Measurements from ENCODE around the gene MEI4.
"Not testable (repeated sequence)": the region's sequence is repeated elsewhere in the genome, so short reads cannot be mapped to it uniquely, and the experiment has no call there.

Gene MEI4

DNA sequence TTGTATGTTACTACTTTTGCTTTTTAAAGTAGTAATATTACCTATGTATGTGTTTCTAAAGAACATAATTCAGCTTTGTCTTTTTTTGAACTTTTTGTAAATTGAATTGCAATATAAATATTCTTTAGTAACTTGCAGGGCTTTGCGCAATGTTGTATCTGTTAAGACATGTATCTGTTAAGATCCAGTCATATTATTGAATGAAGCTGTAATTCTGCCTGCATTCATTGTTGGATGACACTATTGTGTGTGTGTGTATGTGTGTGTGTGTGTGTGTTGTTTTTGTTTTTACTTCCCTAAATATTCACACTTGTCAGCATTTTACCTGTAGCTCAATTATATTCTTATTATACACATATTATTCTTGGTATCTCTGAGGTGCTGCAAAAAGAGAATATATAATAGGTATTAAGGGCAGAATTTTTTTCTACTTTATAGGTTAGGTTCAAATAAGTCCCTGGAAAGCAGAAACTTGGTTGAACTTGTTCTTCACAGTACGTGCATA is 164.0 kb downstream of the MEI4 start:
- no peak for ATAC-seq

GRCh38 chr6:77822265-77822664 is 169.4 kb downstream of the MEI4 start:
- DNase-seq (no peak), ATAC-seq (no peak)

More for the DNA sequence above, 164.0 kb downstream of the MEI4 start:
- no peak for DNase-seq

DNA sequence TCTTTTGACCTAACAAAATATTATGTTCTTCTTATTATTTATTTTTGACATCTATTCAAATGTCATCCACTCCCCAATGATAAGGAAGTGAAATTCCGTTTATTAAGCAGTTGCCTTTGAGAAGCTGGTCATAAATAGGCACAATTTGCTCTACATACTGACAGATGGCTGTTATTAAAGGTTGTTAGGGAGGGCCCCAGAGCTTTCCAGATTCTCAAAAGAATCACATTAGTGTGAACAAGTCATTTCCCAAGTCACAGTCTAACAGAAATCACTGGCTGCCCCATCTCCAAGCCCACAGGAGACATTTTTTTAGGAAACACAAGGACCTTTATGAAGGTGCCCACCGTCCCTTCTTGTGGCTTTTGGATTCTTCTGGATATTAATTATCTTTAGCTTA is 172.4 kb downstream of the MEI4 start:
- ATAC-seq (no peak), DNase-seq (no peak)

- ATAC-seq (no peak), DNase-seq (no peak)
These were observed 176.9 kb downstream of the MEI4 start for GRCh38 chr6:77829736-77830135.

DNA sequence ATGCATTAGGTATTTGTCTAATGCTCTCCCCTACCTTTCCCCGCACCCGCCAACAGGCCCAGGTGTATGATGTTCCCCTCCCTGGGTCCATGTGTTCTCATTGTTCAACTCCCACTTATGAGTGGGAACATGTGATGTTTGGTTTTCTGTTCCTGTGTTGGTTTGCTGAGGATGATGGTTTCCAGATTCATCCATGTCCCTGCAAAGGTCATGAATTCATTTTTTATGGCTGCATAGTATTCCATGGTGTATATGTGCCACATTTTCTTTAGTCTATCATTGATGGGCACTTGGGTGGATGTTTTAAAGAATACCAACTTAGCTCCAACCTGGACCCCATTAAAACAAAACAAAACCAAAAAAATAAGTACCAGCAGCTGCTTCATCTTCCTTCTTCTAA is 180.9 kb downstream of the MEI4 start:
- not testable (repeated sequence) for ATAC-seq, DNase-seq

GRCh38 chr6:77834591-77834996 is 181.8 kb downstream of the MEI4 start:
- no peak for DNase-seq
- ATAC-seq: no peak

- no peak for ATAC-seq
- DNase-seq: no peak
These were observed 184.4 kb downstream of the MEI4 start for GRCh38 chr6:77837034-77837784.

DNA sequence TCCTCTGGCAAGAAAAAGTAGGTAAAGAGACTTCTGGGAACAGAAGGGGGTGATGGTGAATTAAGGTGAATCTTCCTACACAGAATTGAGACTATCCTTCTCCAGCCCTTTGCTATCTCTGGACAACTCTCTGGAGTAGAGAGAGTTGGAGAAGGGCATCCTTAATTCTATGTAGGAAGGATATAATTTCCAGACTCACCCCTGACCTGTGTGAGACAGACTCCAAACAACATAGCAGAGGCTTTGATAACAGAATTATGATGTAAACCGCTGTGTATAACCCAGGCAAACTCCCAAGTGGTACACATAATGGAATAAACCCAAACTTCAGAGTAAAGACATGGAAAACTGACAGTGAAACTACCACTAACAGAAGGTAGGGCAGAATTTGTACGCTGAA is 186.5 kb downstream of the MEI4 start:
- DNase-seq (no peak), ATAC-seq (no peak)

- DNase-seq (no peak), ATAC-seq (no peak)
These were observed 192.0 kb downstream of the MEI4 start for GRCh38 chr6:77844822-77845221.

GRCh38 chr6:77853401-77853800 is 200.6 kb downstream of the MEI4 start:
- ATAC-seq (no peak), DNase-seq (no peak)

DNA sequence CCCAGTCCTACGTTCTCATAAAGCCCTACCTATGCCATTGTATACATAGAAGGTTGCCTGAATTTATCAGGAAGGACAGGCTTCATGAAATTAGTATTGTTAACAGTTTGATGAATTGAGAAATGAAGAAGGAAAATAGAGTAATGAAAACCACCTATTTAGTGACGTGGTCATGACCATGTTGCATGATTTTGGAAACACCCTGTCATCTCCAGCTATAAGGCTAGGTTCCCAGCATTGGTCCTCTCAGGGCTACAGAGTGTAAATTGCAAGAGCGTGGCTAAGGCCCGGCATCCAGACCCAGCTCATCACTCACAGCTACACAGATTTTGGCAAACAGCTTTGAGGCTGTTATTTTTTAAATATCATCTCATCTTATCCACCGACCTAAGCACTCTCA is 203.6 kb downstream of the MEI4 start:
- ATAC-seq (no peak), DNase-seq (no peak)

- DNase-seq: no peak
- no peak for ATAC-seq
These were observed 204.6 kb downstream of the MEI4 start for GRCh38 chr6:77857421-77857820.

DNA sequence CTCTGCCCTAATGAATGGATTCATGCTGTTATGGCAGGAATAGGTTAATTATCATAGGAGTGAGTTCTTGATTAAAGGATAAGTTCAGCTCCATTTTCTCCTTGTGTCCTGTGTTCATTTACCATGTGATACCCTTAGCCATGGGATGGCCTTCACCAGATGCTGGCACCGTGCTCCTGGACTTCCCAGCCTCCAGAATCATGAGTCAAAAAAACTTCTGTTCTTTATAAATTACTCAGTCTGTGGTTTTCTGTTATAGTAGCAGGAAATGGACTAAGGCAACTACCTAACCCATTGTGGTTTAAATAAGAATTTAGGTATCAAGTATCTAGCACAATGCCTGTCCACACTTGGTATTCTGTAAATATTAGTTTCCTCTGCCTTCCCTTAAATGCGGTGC is 223.5 kb downstream of the MEI4 start:
- no peak for DNase-seq
- no peak for ATAC-seq

GRCh38 chr6:77879527-77879926 is 226.7 kb downstream of the MEI4 start:
- ATAC-seq (no peak), DNase-seq (no peak)

GRCh38 chr6:77880501-77880900 is 227.7 kb downstream of the MEI4 start:
- DNase-seq (no peak), ATAC-seq (no peak)

DNA sequence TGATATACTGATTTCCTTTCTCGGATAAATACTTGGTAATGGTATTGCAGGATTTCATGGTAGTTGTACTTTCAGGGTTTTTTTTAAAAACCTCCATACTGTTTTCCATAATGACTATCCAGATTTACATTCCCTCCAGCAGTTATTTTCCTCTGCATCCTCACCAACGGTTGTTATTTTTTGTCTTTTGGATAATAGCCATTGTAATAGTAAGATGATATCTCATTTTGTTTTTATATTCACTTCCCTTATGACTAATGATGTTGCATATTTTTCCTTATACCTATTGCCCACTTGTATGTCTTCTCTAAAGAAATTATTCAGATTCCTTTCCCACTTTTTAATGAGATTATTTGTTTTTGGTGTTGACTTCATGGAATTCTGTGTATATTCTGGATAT is 231.0 kb downstream of the MEI4 start:
- ATAC-seq (no peak), DNase-seq (no peak)

GRCh38 chr6:77893391-77893790 is 240.6 kb downstream of the MEI4 start:
- ATAC-seq: no peak
- DNase-seq: no peak

GRCh38 chr6:77906070-77906469 is 253.2 kb downstream of the MEI4 start:
- DNase-seq: no peak
- ATAC-seq: no peak

- DNase-seq (no peak), ATAC-seq (no peak)
These were observed 258.0 kb downstream of the MEI4 start for GRCh38 chr6:77910826-77911225.

DNA sequence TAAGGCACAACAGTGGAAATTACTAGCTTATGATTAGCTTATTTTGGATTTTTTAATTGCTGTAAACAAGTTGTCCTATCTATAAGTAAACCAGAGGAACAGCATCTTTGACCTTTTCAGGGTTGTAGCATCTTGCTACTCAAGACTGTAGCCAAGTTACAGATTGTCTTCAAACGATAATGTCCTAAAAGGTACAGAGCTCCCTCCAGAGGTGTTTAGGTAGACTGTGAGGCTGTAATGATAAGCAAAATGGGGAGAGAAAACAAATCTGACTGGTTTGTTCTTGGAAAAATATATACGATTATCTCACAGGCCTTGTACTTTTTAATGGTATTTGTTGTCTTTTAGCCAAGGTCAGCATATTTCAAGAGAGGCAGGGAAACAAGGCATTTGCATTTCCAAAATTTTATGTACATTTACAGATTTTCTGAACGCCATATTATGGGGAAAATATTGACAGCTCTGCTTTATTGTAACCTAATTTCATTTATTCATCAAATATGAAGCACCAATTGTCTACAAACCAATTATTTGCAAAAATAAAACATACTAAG is 273.4 kb downstream of the MEI4 start:
- DNase-seq: no peak
- ATAC-seq: no peak

DNA sequence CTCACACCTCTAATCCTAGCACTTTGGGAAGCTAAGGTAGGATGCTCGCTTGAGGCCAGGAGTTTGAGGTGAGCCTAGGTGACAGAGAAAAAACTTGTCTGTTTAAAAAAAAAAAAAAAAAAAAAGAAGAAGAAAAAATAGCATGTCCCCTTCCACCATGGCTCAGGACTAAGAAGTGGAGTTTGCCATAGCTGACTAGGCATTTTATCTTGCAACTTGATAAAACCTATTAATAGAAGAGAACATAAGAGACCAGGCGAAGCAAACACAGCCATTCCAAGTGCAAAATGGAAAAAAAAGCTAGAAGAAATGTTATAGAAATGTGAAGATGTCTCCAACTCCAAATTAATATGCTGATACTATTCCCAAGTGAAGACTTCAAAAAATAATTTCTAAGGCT is 277.5 kb downstream of the MEI4 start:
- ATAC-seq (no peak), DNase-seq (no peak)

DNA sequence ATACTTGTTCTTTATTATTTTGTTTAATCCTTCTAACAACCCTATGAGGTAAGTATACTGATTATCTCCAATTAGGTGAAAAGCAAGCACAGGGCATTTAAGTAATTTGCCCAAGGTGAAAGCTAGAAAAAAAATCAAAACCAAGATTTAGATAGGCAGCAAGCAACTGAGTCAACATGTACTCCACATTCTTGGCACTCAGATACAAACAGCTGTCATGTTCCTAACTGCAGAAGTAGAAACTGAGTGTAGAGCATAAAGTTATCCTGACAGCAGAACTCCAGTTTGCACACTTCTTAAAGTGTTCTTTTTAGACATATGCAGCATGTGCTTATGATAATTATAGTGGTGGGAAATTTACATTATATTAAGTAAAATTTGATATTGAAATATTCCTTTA is 278.1 kb downstream of the MEI4 start:
- no peak for ATAC-seq
- DNase-seq: no peak

DNA sequence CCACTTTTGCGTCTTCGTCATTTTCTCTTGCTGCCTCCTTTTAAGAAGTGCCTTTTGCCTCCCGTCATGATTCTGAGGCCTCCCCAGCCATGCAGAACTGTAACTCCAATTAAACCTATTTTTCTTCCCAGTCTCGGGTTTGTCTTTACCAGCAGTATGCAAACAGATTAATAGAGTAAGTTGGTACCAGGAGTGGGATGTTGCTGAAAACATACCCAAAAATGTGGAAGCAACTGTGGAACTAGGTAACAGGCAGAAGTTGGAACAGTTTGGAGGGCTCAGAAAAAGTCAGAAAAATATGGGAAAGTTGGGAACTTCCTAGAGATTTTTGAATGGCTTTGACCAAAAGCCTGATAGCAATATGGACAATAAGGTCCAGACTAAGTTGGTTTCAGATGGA is 309.2 kb downstream of the MEI4 start:
- no peak for ATAC-seq

GRCh38 chr6:77965449-77965848 is 312.6 kb downstream of the MEI4 start:
- no peak for DNase-seq
- no peak for ATAC-seq

More for the DNA sequence above, 309.2 kb downstream of the MEI4 start:
- no peak for DNase-seq

Measured in stimulated activated naive CD8-positive, alpha-beta T cell treated with anti-CD3 and anti-CD28 coated beads, Interleukin-15, Interleukin-2, amounts not matched to agents 100 U/mL and 50 U/mL, for 24 hours (primary cell).